Measurements from ENCODE around the gene ARFIP1.

ARFIP1 gene

DNA sequence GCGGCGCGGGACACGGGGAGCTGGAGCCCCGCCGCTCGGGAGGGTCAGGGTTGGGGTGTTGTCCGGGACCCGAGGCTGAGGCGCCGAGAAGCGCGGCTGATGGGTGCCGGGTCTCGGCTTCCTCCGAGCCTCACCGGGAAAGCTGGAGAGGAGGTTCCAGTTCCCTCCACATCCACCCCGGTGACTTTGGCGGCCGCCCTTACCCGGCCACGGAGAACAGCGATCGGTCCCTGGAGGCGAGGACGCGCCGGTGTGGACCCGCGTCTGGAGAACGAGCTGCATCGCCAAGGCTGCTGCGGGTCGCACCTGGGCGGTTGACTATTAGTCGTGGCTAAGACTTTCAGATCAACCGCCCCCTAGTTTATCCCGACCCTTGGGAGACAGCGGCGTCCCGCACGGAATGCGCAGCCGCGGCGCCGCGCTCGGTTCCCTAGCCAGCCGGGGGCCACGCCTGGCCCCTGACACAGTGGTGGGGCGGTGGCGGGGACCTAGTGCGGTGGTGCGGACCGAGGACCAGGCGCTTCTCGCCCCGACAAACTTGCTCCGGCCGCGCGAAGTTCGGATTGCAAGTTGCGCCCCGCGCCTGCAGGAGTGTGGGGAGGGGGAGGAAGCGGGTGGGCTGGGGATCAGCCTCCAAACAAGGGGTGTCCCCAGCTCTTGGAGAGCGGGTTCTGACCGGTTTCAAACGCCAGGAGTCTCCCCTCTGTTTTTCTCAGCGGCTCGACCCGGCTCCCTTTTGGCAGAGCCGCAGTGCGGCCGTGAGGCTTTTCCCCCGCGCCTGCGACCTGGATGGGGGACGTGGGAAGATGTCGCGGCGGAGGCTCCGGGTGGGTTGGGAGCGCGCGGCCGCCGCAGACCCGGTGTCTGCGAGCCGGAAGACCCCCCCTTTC, 156.9 kb downstream of the ARFIP1 start:
- Histone ChIP-seq H3K9me3 (replicated peaks in 1 of 2; ENCODE audit: control insufficient read depth in 2 of 2, insufficient read depth in 1 of 2, low read depth in 1 of 2, low read length in 2 of 2) (peaks cover 0 to 13% of the 10 kb centered on the region in 2 donors), H3K27me3 (ENCODE audit: control insufficient read depth in 3 of 3, insufficient read depth in 3 of 3, low read depth in 1 of 3, low read length in 3 of 3) (peaks cover 0 to 76% (median 27%) of the 10 kb centered on the region in 3 experiments), H3K23ac (ENCODE audit: low read depth, low read length, poor library complexity) (peak overlapping the region; percentile 94), H2BK5ac (ENCODE audit: low read length) (peak overlapping the region; percentile 87), H3K4me1 (ENCODE audit: control insufficient read depth in 2 of 2, insufficient read depth in 1 of 2, low read depth in 1 of 2, low read length in 2 of 2) (peaks cover 2 to 10% of the 10 kb centered on the region in 2 donors), H3K18ac (ENCODE audit: low read length) (peak overlapping the region; percentile 98), H2BK12ac (ENCODE audit: low read length) (peak overlapping the region; percentile 90), H2AFZ (ENCODE audit: low read length) (peak overlapping the region; percentile 97), H3K4ac (ENCODE audit: low read length) (peak overlapping the region; percentile 66), H2BK15ac (ENCODE audit: low read length) (peak overlapping the region; percentile 97), H3K9ac (ENCODE audit: low read depth, low read length, poor library complexity) (peak overlapping the region; percentile 90), H4K91ac (ENCODE audit: low read depth, low read length, poor library complexity) (no peak overlapping the region), H2BK120ac (ENCODE audit: low read depth, low read length) (peak overlapping the region; percentile 61), H3K36me3 (replicated peaks in 1 of 2; ENCODE audit: control insufficient read depth in 2 of 2, insufficient read depth in 2 of 2, low read length in 2 of 2) (no peaks in the 10 kb centered on the region), H2AK5ac (ENCODE audit: low read depth, low read length) (peak overlapping the region; percentile 90), H4K8ac (ENCODE audit: low read depth, low read length) (no peak overlapping the region), H3K27ac (replicated peaks; ENCODE audit: low read length) (no peak overlapping the region), H3K4me2 (ENCODE audit: insufficient read depth, low read length, poor library complexity, severe bottlenecking) (peak overlapping the region; percentile 99), H3K14ac (ENCODE audit: low read length) (no peak overlapping the region), H3K4me3 (ENCODE audit: low read length in 2 of 2) (peak overlapping the region; percentile 56 to 86), H3K79me1 (ENCODE audit: low read depth, low read length) (peaks cover 2% of the 10 kb centered on the region)
- WGBS, 2 donors (ENCODE audit: extremely low coverage in 2 of 2, insufficient read length in 2 of 2, insufficient replicate concordance in 1 of 2), result no CpG with 5 or more reads among the region's 93 CpGs
- DNase-seq (ENCODE audit: low spot score), result peak; percentile 45

DNA sequence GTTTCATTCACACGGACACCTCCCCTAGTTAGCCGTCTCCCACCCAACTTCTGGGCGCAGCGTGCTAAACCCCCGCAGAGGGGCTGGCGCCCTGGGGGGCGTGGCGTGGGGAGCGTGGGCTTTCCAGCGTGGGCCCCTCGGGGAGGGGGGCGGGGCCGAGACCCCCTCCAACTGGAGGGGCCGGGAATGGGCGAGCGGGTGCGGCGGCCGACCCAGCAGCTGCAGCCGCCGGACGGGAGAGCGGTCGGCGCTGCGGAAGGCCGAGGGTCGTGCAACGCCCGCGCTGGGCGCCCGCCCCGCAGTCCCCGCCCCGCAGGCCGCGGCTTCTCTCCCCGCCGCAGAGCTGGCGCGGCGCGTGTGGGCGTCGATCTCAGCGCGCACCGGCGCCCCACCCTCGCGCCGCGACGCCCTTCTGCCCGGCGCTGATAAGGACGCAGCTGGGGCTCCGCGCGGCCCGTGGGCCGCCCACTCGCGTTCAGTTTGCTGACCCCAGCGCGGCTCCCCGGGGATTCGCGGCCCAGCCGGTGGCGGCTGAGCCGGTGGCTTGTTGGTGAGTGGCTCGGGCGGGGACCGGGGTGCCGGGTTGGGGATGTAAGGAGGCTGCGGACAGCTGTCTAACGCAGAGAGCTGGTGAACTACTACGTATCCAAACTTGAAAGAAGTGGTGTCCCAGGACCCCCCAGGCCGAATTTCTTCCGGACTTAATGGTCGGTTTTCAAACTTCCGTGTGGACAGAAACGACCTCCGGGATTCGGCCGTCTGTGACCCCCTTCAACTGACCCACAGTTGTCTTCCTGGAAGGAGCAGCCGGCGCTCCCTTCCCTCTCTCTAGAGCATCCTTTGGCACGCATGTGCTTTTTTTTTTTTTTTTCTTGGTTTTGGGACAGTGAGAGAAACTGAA, 157.8 kb downstream of the ARFIP1 start:
- Histone ChIP-seq H2BK5ac (ENCODE audit: low read length) (no peak overlapping the region), H3K27ac (replicated peaks; ENCODE audit: low read length) (no peak overlapping the region)
- no CpG with 5 or more reads among the region's 91 CpGs for WGBS, 2 donors (ENCODE audit: extremely low coverage in 2 of 2, insufficient read length in 2 of 2, insufficient replicate concordance in 1 of 2)

DNA sequence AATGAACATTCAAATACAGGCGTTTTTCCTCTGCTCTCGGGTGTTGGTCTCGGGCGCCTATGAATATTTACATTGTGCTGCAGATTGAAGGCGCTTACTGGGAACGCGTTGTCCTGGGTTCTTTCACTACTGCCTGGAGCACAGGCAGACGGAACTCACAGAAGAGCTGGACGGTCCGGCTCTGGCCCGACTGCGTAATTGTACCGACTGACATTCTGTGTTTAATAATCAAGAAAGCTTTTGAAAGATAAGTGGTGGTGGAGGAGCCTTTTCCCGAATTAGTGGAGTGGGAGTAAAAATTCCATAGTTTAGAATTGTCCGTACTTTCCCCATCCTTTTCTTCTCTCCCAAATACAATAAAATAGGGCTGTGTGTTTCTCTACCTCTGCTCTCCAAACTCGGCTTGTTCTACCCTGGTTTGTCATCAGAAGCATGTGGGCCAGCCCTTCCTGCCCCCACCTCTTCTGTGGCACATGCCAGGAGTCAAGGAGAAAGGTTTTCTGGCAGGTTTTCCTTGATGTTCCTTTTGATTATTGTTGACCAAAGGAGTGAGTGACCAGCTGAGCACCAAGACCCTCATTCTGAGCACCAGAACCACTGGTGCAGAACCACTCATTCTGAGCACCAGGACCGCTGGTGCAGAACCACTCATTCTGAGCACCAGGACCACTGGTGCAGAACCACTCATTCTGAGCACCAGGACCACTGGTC, 158.6 kb downstream of the ARFIP1 start:
- no peak overlapping the region for H3K18ac ChIP-seq (ENCODE audit: low read length)
- whole genome bisulfite sequencing, 2 donors (ENCODE audit: extremely low coverage in 2 of 2, insufficient read length in 2 of 2, insufficient replicate concordance in 1 of 2), result no CpG with 5 or more reads among the region's 17 CpGs
- H3K79me1 ChIP-seq (ENCODE audit: low read depth, low read length), result peaks cover 2% of the 10 kb centered on the region
- H3K27ac ChIP-seq (replicated peaks; ENCODE audit: low read length), result no peak overlapping the region
- no peak overlapping the region for H2BK120ac ChIP-seq (ENCODE audit: low read depth, low read length)
- H4K91ac ChIP-seq (ENCODE audit: low read depth, low read length, poor library complexity), result no peak overlapping the region
- no peak overlapping the region for H3K23ac ChIP-seq (ENCODE audit: low read depth, low read length, poor library complexity)
- peaks cover 0 to 13% of the 10 kb centered on the region in 2 donors for H3K9me3 ChIP-seq (replicated peaks in 1 of 2; ENCODE audit: control insufficient read depth in 2 of 2, insufficient read depth in 1 of 2, low read depth in 1 of 2, low read length in 2 of 2)
- no peak overlapping the region for H2AK5ac ChIP-seq (ENCODE audit: low read depth, low read length)
- no peak overlapping the region for H2BK12ac ChIP-seq (ENCODE audit: low read length)
- H3K4me2 ChIP-seq (ENCODE audit: insufficient read depth, low read length, poor library complexity, severe bottlenecking), result no peak overlapping the region
- DNase-seq (ENCODE audit: low spot score), result no peak
- no peak overlapping the region for H3K14ac ChIP-seq (ENCODE audit: low read length)
- H2BK15ac ChIP-seq (ENCODE audit: low read length), result no peak overlapping the region
- no peaks in the 10 kb centered on the region for H3K36me3 ChIP-seq (replicated peaks in 1 of 2; ENCODE audit: control insufficient read depth in 2 of 2, insufficient read depth in 2 of 2, low read length in 2 of 2)
- H3K4me1 ChIP-seq (ENCODE audit: control insufficient read depth in 2 of 2, insufficient read depth in 1 of 2, low read depth in 1 of 2, low read length in 2 of 2), result peaks cover 2 to 10% of the 10 kb centered on the region in 2 donors
- H3K27me3 ChIP-seq (ENCODE audit: control insufficient read depth in 3 of 3, insufficient read depth in 3 of 3, low read depth in 1 of 3, low read length in 3 of 3), result peaks cover 0 to 68% (median 27%) of the 10 kb centered on the region in 3 experiments
- H3K4me3 ChIP-seq (ENCODE audit: low read length in 2 of 2), result peak overlapping the region; percentile 50 to 56
- H3K9ac ChIP-seq (ENCODE audit: low read depth, low read length, poor library complexity), result no peak overlapping the region
- H2AFZ ChIP-seq (ENCODE audit: low read length), result peak overlapping the region; percentile 97
- no peak overlapping the region for H4K8ac ChIP-seq (ENCODE audit: low read depth, low read length)
- H3K4ac ChIP-seq (ENCODE audit: low read length), result no peak overlapping the region
- no peak overlapping the region for H2BK5ac ChIP-seq (ENCODE audit: low read length)

More for the DNA sequence above, 157.8 kb downstream of the ARFIP1 start:
- peak overlapping the region; percentile 98 for H3K18ac ChIP-seq (ENCODE audit: low read length)
- H3K4me3 ChIP-seq (ENCODE audit: low read length in 2 of 2), result peak overlapping the region; percentile 56 to 86
- no peak overlapping the region for H4K8ac ChIP-seq (ENCODE audit: low read depth, low read length)
- H4K91ac ChIP-seq (ENCODE audit: low read depth, low read length, poor library complexity), result no peak overlapping the region
- peak overlapping the region; percentile 97 for H2AFZ ChIP-seq (ENCODE audit: low read length)
- H3K9ac ChIP-seq (ENCODE audit: low read depth, low read length, poor library complexity), result peak overlapping the region; percentile 90
- H3K4me1 ChIP-seq (ENCODE audit: control insufficient read depth in 2 of 2, insufficient read depth in 1 of 2, low read depth in 1 of 2, low read length in 2 of 2), result peaks cover 2 to 10% of the 10 kb centered on the region in 2 donors
- H3K27me3 ChIP-seq (ENCODE audit: control insufficient read depth in 3 of 3, insufficient read depth in 3 of 3, low read depth in 1 of 3, low read length in 3 of 3), result peaks cover 0 to 74% (median 27%) of the 10 kb centered on the region in 3 experiments
- peak; percentile 31 for DNase-seq (ENCODE audit: low spot score)
- H3K14ac ChIP-seq (ENCODE audit: low read length), result no peak overlapping the region
- peaks cover 2% of the 10 kb centered on the region for H3K79me1 ChIP-seq (ENCODE audit: low read depth, low read length)
- H3K36me3 ChIP-seq (replicated peaks in 1 of 2; ENCODE audit: control insufficient read depth in 2 of 2, insufficient read depth in 2 of 2, low read length in 2 of 2), result no peaks in the 10 kb centered on the region
- H3K4me2 ChIP-seq (ENCODE audit: insufficient read depth, low read length, poor library complexity, severe bottlenecking), result peak overlapping the region; percentile 99
- peak overlapping the region; percentile 27 for H2BK15ac ChIP-seq (ENCODE audit: low read length)
- H2BK120ac ChIP-seq (ENCODE audit: low read depth, low read length), result no peak overlapping the region
- peaks cover 0 to 13% of the 10 kb centered on the region in 2 donors for H3K9me3 ChIP-seq (replicated peaks in 1 of 2; ENCODE audit: control insufficient read depth in 2 of 2, insufficient read depth in 1 of 2, low read depth in 1 of 2, low read length in 2 of 2)
- H3K4ac ChIP-seq (ENCODE audit: low read length), result no peak overlapping the region
- peak overlapping the region; percentile 53 for H3K23ac ChIP-seq (ENCODE audit: low read depth, low read length, poor library complexity)
- H2AK5ac ChIP-seq (ENCODE audit: low read depth, low read length), result no peak overlapping the region
- no peak overlapping the region for H2BK12ac ChIP-seq (ENCODE audit: low read length)

Data from neuronal stem cell (in vitro differentiated cells).